Renal pelvis (tissue), 4 donors: ENCODE data around the gene SH2D6. TPM values are rescaled to one million over a fixed set of nuclear protein-coding genes. Genes with fewer than 3 reads are reported as not detected.
"Not testable (repeated sequence)": the region's sequence is repeated elsewhere in the genome, so short reads cannot be mapped to it uniquely, and the experiment has no call there.

ENCODE experiments used
- DNase-seq: peaks from one replicate; pipeline ENCODE4 v3.0.0-alpha.2; 2013
- polyA plus RNA-seq, 3 donors: library from polyadenylated mRNA; unstranded; fragments of 120-200 nt; gene quantifications; one replicate each; pipeline ENCODE4 v1.2.1, GENCODE V29; 2013; ENCODE audit not compliant: insufficient read length in 3 of 3

SH2D6 gene
- polyA plus RNA-seq, 3 donors = 0.61 to 2.0 (median 1.1) TPM

DNA sequence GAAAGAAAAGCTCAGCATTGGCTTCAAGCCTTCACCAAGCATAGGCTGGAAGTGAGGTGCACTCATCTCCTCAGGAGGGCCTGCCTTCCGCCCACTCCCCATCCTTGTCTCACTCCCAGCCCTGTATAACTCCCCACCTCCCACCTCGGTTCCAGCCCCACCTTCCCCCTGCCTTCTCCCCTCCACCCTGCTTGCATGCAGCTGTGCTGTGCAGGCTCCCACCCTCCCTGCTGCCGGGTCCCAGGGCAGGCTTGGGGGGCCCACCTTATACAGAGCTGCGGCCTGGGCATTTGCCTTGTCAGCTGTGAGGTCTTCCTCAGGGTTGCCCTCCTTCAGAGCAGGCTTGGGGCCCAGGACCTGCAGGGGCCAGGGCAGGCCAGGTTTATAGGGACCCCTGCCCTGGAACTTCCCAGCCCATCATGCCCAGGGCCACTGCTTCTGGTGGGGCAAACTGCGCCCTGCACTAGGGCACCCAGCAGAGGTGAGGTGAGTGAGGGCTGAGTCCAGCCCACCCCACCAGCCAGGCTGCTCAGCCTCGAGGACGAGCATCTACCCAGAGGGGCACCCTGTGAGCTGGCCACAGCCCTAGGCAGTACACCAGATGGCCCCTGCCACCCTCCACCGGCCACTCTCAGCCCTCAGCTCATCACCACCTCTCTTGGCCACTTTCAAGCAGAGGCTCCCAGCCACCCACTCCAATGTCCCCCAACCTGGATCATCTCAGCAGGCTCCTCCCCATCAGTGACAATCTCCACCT is 19.9 kb upstream of the SH2D6 start:
- no peak for DNase-seq

DNA sequence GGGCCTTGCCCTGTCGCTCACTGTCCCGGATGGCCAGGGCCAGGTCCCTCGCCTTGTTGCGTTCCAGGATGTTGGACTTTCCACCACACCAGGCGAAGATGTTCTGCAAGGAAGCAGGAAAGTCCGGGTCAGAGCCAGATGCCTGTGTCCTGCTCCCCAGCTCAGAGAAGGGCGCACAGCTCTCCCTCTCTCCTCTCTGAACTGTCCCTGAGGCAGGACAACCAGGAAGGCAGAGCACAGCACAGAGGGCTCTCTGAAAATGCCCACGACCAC is 19.4 kb upstream of the SH2D6 start:
- DNase-seq = no peak

DNA sequence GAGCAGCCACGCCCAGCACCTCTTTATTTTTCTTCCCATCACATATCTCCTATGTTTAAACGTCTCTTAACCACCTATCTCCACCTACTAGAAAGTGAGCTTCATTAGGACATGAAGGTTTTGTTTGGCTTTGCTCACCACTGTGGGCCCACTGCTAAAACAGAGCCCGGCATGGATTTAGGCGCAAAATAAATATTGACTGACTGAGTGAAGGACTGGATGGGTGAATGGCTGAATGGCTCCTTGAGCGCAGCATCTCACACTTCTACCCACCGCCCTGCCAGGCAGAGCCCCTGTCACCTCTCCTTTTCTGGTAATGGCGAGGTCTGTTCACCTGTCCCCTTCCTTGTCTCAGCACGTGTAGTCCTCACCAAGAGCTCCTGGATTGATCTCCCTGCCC is 18.5 kb upstream of the SH2D6 start:
- no peak for DNase-seq

DNA sequence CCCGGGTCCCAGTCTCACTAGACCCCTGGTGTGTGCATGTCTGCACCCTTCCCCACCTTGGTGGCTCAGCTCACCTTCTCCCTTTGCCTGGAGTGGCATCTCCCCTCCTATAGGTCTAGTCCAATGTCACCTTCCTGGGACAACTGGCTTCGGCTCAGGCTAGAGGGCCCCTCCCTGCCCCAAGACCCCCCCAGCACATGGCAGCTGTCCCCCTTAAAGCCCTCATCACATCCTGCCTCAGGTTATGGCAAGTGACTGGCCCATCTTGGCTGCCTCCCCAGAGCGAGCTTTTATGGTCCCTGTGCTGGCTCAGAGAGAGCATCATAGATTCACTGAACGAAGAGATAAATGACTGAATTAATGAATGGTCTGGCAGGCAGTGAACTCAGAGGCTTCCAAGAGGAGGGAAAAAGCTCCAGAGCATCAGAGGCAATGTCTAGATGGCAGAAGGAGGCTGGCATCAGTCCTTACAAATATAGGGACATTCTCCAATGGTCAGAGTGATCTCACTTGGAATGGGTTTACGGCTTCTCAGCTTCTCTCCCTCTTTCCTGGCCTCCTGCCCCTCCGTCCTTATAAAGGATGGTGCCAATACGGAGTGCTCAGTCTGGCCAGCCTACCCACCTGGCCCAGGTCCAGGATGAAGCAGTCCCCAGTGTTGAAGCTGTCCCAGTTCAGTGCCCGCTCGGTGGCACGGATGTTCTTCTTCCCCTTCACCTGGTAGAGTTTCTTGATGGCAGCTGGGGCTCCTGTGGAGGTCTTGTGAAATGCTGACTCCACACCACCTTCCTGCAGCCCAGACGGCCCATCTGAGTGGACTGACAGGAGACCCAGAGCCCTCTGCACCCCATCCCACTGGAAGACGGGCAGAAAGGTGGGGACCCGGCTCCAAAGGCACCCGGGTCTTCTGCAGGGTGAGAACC is 17.7 kb upstream of the SH2D6 start:
- DNase-seq = no peak

DNA sequence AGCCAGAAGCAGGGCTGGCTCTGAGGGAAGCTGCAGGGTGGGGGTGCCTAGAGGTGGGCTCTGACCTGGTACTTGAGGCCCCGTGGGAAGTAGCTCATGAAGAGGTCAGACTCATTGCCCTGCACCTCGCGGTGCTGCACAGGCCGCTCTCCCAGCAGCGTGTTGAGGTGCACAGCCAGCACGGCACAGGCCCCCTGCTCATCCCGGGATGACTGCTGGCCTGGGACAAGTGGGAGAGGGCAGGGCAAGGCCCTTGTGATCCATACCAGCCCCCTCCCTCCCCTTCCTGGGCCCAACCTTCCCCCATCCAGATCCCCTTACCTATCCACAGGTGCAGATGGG is 17.1 kb upstream of the SH2D6 start:
- DNase-seq = no peak

DNA sequence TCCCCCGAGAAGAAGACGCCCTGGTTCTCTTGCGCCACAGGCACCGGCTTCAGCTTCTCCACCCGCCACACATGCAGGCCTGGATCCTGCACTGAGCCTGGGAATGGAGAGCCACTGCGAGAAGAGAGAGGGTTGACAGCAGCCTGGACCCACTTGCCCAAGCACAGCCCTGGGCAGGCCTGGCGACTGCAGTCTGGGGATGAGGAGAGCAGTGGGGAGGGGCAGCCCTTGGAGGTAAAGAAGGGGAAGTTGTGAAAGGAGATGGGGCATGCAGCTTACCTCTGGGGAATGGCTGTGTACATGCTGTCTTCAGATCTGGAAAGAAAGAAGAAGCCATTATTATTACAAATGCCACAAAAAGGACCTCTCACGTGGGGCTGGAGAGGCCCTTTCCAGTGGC is 16.7 kb upstream of the SH2D6 start:
- DNase-seq = no peak

DNA sequence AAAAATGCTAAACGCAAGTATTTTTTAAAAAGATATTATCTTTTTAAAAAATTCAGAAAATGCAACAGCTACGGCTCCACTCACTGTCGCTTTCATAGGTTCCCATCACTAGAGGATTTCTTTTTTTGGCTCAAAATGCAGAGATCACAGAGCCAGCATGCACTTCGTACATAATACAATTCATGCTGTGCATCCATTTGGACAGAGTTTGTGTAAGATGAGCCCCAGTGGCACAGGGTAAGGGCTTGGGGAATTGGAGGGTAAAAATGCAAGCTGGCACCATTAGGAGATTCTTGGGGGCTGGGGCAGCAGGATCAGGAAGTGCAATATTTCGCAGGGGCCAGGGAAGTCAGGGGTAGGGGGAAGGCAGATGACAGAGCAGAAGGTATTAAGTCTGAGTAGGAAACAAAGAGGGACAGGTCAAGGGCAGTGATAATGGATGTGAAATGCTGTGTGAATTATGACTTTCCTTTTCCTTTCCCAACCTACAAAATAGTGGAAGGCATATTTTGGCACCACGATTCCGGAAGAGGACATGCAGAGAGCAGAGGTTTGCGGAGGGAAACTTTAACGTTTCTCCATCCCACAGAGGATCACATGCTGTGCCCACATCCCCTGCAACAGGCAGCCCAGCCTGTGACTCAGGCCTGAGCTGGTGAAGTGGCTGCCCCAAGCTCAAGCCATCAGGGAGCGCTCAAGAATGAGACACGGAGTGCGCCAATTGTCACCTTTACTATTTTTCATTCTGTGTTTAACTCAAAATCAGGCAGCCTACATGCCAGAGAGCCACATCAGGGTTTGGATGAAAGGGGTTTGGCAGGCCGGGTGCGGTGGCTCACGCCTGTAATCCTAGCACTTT is 13.1 kb upstream of the SH2D6 start:
- no peak for DNase-seq

DNA sequence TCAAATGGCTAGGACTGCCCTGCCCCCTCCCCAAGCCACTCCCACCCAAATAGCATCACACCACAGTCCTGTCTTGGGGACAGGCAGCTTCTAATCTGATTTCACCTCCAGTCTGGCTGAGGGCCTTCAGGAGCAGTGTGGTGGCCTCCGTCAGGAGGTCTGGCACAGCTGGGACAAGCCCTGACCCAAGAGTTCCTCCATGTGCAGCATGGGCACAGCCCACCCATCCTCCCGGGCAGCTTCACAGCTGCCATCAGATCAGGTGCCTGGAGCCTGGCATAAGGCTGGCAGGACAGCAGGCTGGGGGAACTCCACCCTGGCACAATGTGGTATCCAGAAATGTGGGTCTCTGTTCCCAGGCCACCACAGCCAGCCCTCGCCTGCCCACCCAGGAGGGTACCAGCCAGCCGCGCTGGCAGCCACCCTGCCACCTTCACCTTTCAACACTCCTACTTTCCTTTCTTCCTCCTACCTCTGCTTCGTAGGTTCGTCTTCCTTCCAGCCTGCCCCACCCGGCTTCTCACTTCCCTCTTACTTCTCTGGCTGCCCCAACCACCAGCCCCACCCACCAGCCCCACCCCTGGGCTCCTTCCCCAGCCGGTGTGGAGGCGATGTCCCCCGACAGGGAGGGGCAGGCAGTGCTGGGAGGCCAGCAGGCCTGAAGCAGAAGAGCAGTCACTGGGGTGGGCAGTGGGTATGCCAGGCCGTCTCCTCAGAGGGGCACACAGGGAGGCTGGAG is 8.5 kb upstream of the SH2D6 start, which contains the start of gene CAPG:
TSS of gene CAPG (minus strand) at position 522 of the 739 bp plus-strand sequence. CDS start 8,221 bp downstream, outside the sequence.
- no peak for DNase-seq

DNA sequence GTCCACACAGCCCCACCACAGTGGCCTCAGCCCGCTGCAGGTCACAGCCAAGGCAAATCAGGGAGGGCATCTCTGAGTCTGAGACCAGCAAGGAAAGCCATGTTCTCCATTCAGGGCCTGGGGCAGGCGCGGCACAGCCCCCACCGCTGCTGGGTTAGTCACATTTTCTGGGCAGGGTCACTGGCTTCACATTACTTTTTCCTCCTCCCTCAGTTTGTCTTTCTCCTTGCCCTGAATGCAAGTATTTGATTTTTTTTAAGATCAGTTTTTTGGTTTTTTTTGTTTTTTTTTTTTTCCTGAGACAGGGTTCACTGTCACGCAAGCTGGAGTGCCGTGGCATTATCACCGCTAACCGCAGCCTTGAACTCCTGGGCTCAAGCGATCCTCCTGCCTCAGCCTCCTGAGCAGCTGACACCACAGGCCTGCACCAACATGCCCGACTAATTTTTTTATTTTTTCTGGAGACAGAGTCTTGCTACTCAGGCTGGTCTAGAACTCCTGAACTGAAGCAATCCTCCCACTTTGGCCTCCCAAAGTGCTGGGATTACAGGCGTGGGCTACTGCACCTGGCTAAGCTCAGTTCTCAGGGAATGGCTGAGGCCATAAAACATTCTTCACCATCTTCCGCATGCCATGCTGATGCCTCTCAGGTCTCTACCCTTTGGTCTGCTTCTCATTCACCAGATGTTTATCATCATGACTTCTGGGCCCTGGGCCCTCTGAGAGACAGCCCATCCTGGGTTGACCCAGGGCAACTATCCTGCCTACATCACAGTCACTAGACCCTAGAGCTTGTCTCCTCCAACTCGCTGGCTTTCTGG is 7.7 kb upstream of the SH2D6 start:
- no peak for DNase-seq

DNA sequence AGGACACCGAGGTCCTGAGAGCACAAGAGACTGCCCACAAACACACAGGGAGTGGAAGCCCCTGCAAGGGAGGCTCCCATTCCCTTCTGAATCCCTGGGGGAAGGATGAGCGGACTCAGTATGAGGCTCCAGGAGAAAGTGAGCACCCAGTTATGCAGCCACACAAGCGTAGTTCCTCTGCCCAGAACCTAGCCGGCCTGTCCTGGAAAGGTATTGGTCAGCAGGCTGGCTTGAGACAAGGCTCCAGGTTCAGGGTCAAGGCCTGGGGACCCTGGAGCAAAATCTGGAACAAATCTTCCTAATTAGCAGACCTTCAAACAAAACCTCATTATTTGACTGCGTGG is 7.1 kb upstream of the SH2D6 start:
- DNase-seq = no peak

DNA sequence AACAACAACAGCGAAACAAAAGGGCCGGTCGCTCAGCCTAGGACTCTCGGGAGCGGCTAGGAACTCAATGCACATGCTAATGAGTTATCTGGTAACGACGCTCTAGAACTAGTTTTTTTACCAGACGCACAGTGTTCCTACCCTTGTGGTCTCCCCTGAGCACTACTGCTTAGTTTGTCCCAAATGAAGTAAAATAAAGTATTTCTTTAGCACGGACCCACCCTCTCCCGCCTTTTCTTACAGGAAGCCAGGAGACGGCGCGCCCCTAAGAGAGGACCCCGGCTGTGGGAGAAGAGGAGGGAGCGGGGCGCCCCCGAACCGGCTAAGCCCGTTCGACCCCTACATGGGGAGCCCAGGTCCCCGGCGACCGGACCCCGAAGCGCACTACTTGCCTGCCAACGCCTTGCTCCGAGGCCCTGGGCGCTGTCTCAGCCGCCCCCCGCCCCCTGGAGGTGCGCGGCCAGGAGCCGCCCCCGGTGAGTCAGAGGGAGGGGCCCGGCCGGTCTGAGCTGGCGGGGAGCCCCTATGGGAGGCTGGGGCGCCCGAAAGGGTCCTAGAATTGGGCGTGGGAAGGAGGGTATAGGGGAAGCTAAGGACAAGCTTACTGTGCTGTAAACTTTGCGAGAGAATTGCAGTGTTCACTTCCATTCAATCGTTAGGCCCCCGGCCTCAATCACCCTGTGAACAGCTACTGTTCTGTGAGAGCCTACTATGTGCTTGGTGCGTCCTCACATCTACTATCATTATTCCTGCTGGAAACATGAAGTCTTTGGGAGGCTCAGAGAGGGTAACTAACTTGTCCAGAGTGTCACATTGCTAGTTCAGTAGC is 4.7 kb upstream of the SH2D6 start:
- no peak for DNase-seq

DNA sequence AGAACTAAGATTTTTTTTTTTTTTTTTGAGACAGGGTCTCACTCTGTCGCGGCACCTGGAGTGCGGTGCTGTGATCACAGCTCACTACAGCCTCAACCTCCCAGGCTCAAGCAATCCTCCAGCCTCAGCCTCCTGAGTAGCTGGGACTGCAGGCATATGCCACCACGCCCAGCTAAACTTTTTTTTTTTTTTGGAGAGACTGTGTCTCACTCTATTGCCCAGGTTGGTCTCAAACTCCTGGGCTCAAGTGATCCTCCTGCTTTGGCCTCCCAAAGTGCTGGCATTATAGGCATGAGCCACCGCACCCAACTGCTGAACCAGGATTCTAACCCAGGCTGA is 4.1 kb upstream of the SH2D6 start:
- DNase-seq = not testable (repeated sequence)

DNA sequence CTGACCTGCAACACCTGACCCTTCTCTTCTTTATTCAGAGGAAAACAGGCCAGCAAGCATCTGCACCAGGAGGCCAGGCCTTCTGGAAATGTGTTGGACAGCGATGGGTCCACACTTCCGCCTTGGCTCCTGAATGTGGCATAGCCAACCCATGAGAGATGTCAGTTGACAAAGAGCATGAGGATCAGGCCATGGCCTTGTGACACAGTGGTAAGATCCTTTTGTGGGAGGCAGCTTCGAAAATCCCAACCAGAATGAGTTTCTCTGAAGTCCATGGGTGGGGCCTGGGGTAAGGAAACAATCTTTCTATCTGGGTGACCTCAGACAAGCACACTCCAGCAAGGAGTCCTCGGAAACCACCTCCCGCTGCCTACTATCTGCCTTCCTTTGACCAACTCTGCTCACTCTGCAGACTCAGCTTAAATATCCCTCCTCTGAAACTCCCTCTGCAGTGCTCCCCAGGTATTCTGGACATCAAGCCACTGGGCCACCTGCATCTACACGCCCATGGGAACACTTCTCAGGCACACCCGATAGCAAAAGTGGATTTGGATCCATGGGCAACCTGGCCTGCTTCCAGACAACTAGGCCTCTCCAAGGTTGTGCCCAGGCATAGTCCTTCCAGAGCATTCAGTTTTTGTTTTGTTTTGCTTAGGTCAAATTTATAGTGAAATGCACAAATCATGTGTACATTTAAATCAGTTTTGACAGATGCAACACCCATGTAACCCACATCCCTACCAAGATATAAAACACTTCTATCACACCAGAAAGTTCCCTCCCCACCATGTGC is 3.6 kb upstream of the SH2D6 start:
- no peak for DNase-seq

DNA sequence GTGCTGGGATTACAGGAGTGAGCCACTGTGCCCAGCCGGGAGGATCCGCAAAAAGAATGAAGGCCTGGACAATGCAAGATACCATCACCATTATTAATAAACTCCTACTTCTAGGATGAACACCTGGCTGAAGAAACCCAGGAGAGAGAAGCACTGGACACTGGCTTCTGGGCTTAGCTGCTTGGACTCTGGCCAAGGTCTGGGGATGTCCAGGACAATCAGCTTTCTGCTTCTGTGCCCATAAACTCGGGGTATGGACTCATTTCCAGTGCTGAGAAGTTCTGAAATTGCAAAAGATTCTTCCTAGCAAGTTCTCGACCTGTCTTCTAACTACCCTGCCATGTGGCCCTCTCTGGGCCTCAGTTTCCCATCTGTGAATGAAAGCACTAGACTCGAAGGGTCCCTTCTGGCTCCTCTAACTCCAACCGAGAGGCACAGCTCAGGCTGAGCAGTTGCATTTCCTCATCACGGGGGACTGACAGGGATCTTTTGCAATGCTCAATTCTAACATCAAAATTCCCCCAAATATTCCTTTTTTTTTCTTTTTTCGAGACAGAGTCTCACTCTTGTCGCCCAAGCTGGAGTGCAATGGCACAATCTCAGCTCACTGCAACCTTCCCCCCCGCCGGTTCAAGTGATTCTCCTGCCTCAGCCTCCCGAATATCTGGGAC is 2.4 kb upstream of the SH2D6 start:
- no peak for DNase-seq

DNA sequence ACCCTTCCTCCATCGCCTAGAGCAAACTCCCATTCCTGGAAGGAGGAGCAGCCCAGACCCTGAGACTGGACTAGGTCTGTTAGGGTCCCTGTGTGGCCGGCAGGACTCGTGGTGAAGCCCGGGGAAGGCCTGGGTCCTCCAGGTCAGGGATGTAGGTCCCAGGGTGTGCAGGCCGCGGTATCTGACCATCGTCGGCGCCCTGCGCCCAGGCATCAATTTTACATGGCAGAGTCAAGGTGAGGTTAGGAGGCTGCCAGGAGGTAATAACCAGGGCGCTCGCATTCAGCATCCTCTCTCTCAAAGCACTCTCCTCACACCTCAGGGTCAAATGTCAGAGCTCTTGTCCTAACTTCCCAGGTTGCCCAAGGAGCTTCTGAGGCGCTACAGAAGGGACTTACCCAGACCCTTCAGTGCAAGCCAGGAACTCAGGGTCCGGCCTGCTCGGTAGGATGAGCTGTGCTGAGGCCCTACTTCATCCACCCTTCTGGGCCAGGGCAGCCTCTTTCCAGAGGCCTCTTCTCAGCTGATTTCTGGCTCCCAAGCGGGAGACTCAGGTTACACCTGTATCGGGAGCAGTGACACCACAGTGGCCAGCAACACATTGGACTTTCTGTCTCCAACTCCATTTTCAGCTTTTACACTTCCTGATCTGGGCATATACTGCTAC is 628 bp downstream of the SH2D6 start:
- DNase-seq = no peak

DNA sequence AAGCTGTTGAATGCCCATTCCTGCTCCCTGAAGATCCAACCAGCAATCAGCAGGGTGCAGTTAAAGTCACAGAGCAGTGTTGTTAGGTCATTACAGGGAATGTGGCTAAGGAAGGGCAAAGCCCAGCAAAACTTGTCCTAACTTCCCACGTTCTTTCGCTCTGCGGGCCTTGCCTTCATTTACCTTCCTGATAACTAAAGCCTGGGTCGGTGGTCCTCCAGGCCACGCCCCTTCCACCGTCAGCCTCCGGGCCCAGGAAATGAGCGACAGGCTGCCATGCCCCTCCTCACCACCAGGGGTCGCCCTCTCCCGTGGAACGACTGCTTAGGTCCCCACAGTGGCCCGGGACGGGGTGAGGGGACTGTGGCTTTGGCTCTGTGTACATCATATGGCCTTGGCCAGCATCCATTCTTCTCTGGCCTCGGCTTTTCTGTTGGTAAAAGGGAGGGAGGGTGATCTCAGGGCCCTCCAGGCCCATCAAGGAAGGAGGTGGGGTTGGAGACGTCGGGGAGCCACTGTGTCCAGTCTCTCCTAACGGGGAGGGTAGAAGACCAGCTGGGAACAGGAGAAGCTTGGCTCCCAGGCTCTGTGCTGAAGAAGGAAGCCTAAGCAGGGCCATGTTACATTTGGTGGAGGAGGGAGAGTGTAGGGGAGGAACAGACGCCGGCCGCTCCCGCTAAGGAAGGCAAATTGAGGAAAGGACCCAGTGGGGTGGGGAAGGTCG is 2.2 kb downstream of the SH2D6 start:
- DNase-seq = no peak
